NT2/D1 (cell line): ENCODE data around the gene NR0B2.

Source experiments
- YY1 ChIP-seq: IDR thresholded peaks from 2 replicates; pipeline ENCODE4 v1.6.1; 2011; ENCODE audit not compliant: insufficient read length, insufficient read depth
- ZNF274 ChIP-seq: IDR thresholded peaks from 2 replicates; pipeline ENCODE4 v1.6.1; 2011; ENCODE audit warnings: mild to moderate bottlenecking, low read depth, low read length

DNA sequence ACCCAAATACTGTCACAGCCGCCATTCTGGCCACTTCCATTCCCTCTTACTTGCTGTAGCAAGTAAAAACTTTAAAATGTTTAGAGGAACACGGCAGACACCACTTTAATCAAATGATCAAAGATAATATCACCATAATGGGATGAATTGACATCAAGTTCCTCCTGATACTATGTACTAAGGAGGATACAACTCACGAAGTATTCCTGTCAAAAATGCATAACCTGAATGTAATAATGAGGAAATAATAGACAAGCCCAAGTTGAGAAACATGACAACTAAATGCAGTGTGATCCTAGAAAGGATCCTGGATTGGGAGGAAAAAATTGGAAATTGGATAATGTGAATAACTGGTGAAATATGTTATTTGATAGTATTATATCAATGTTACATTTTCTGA is 42.5 kb upstream of the NR0B2 start:
- no peak for TF ChIP-seq ZNF274
- TF ChIP-seq YY1: no peak
